Activated CD4-positive, alpha-beta T cell treated with anti-CD3 and anti-CD28 coated beads, Interleukin-2, amount 10 ng/mL, durations not matched to agents 24 days and 14 days (primary cell): ENCODE measurements around the gene ABR. TPM values are rescaled to one million over a fixed set of nuclear protein-coding genes. Genes with fewer than 3 reads are reported as not detected.
"Not testable (repeated sequence)": the region's sequence is repeated elsewhere in the genome, so short reads cannot be mapped to it uniquely, and the experiment has no call there.

ENCODE experiments used
- DNase-seq: peaks from one replicate; pipeline ENCODE4 v3.0.0; 2022
- H3K27ac Mint-ChIP-seq: one replicate; pipeline ENCODE4 v1.8.0; 2022; ENCODE audit warnings: mild to moderate bottlenecking, mixed read lengths
- H3K27me3 Mint-ChIP-seq: one replicate; pipeline ENCODE4 v1.8.0; 2022; ENCODE audit warnings: mixed read lengths
- H3K36me3 Mint-ChIP-seq: one replicate; pipeline ENCODE4 v1.8.0; 2022; ENCODE audit warnings: low read depth, mild to moderate bottlenecking, mixed read lengths
- H3K4me1 Mint-ChIP-seq: one replicate; pipeline ENCODE4 v1.8.0; 2021; ENCODE audit warnings: mixed read lengths
- H3K4me3 Mint-ChIP-seq: one replicate; pipeline ENCODE4 v1.8.0; 2022; ENCODE audit warnings: mild to moderate bottlenecking, moderate library complexity, mixed read lengths
- H3K9me3 Mint-ChIP-seq: one replicate; pipeline ENCODE4 v1.8.0; 2021; ENCODE audit warnings: mixed read lengths
- intact Hi-C: fragments of 100-400 bp; cut with micrococcal nuclease; formaldehyde crosslinking; loops from one replicate; pipeline ENCODE4 v1.15.1; 2023
- total RNA-seq: library from RNA; stranded (reverse); gene quantifications from 2 replicates; pipeline ENCODE4 v1.2.3, GENCODE V29; 2022

Gene ABR
- total RNA-seq, 1 donor from 2014 or later = 58.9 TPM

GRCh38 chr17:1071103-1071825, 108.5 kb downstream of the ABR start:
- Mint-ChIP-seq H3K27me3 (no peaks in the 10 kb centered on the region), H3K4me3 (no peak overlapping the region), H3K27ac (no peak overlapping the region), H3K36me3 (peaks cover 38% of the 10 kb centered on the region), H3K4me1 (no peaks in the 10 kb centered on the region), H3K9me3 (peaks cover 10% of the 10 kb centered on the region)
- intact Hi-C loops = no loop called here
- no peak for DNase-seq

GRCh38 chr17:1070411-1070810, 109.4 kb downstream of the ABR start:
- Mint-ChIP-seq H3K4me3 (no peak overlapping the region), H3K27ac (no peak overlapping the region), H3K36me3 (peaks cover 47% of the 10 kb centered on the region), H3K4me1 (no peaks in the 10 kb centered on the region), H3K9me3 (peaks cover 13% of the 10 kb centered on the region), H3K27me3 (no peaks in the 10 kb centered on the region)
- DNase-seq = no peak
- intact Hi-C loops = no loop called here

- Mint-ChIP-seq H3K27me3 (no peaks in the 10 kb centered on the region), H3K4me1 (no peaks in the 10 kb centered on the region), H3K9me3 (peaks cover 13% of the 10 kb centered on the region), H3K36me3 (peaks cover 48% of the 10 kb centered on the region), H3K27ac (no peak overlapping the region), H3K4me3 (no peak overlapping the region)
- intact Hi-C loops = no loop called here
- no peak for DNase-seq
These were observed 109.9 kb downstream of the ABR start for GRCh38 chr17:1069847-1070246.

- no peak for DNase-seq
- H3K27ac Mint-ChIP-seq = no peak overlapping the region
- H3K27me3 Mint-ChIP-seq = no peaks in the 10 kb centered on the region
- peaks cover 13% of the 10 kb centered on the region for H3K9me3 Mint-ChIP-seq
- no peak overlapping the region for H3K4me3 Mint-ChIP-seq
- H3K36me3 Mint-ChIP-seq = peaks cover 50% of the 10 kb centered on the region
- no peaks in the 10 kb centered on the region for H3K4me1 Mint-ChIP-seq
- intact Hi-C loops = no loop called here
These were observed 111.4 kb downstream of the ABR start for GRCh38 chr17:1068356-1068755.

- no peak overlapping the region for H3K27ac Mint-ChIP-seq
- no peak overlapping the region for H3K4me3 Mint-ChIP-seq
- intact Hi-C loops = no loop called here
These were observed 112.4 kb downstream of the ABR start for GRCh38 chr17:1067282-1067956.

GRCh38 chr17:1065416-1065815, 114.4 kb downstream of the ABR start:
- H3K27me3 Mint-ChIP-seq, H3K27ac Mint-ChIP-seq, intact Hi-C loops, H3K4me3 Mint-ChIP-seq, DNase-seq, H3K4me1 Mint-ChIP-seq: not testable (repeated sequence)
- Mint-ChIP-seq H3K36me3 (peaks cover 51% of the 10 kb centered on the region), H3K9me3 (peaks cover 13% of the 10 kb centered on the region)

More at GRCh38 chr17:1067282-1067956, 112.4 kb downstream of the ABR start:
- Mint-ChIP-seq H3K4me1 (no peaks in the 10 kb centered on the region), H3K36me3 (peaks cover 53% of the 10 kb centered on the region), H3K9me3 (peaks cover 13% of the 10 kb centered on the region), H3K27me3 (no peaks in the 10 kb centered on the region)
- no peak for DNase-seq

GRCh38 chr17:1060991-1061390, 118.8 kb downstream of the ABR start:
- H3K4me3 Mint-ChIP-seq = no peak overlapping the region
- no peaks in the 10 kb centered on the region for H3K4me1 Mint-ChIP-seq
- peak; percentile 66 for DNase-seq
- intact Hi-C loops = no loop called here
- H3K27me3 Mint-ChIP-seq = no peaks in the 10 kb centered on the region
- no peaks in the 10 kb centered on the region for H3K9me3 Mint-ChIP-seq
- H3K27ac Mint-ChIP-seq = no peak overlapping the region
- peaks cover 40% of the 10 kb centered on the region for H3K36me3 Mint-ChIP-seq

- Mint-ChIP-seq H3K4me3 (no peak overlapping the region), H3K9me3 (no peaks in the 10 kb centered on the region), H3K27ac (peak overlapping the region; percentile 53), H3K36me3 (peaks cover 34% of the 10 kb centered on the region), H3K4me1 (no peaks in the 10 kb centered on the region), H3K27me3 (no peaks in the 10 kb centered on the region)
- intact Hi-C loops = loop anchor here (10.0 kb wide), 1 partner anchor 126 kb away; no protein-coding TSS in a partner anchor
- DNase-seq = no peak
These were observed 120.5 kb downstream of the ABR start for GRCh38 chr17:1059131-1059795.

GRCh38 chr17:1058423-1059130, 121.2 kb downstream of the ABR start:
- Mint-ChIP-seq H3K27me3 (no peaks in the 10 kb centered on the region), H3K4me3 (no peak overlapping the region), H3K36me3 (peaks cover 37% of the 10 kb centered on the region), H3K27ac (peak overlapping the region; percentile 53), H3K4me1 (no peaks in the 10 kb centered on the region), H3K9me3 (no peaks in the 10 kb centered on the region)
- peak; percentile 86 for DNase-seq
- intact Hi-C loops = loop anchor here (10.0 kb wide), 1 partner anchor 126 kb away; no protein-coding TSS in a partner anchor

- Mint-ChIP-seq H3K36me3 (peaks cover 32% of the 10 kb centered on the region), H3K27ac (no peak overlapping the region), H3K9me3 (no peaks in the 10 kb centered on the region), H3K4me3 (no peak overlapping the region), H3K27me3 (no peaks in the 10 kb centered on the region), H3K4me1 (no peaks in the 10 kb centered on the region)
- DNase-seq = no peak
- intact Hi-C loops = loop anchor here (10.0 kb wide), 1 partner anchor 128 kb away; no protein-coding TSS in a partner anchor
These were observed 123.0 kb downstream of the ABR start for GRCh38 chr17:1056761-1057160.

GRCh38 chr17:1055751-1056645, 123.8 kb downstream of the ABR start:
- Mint-ChIP-seq H3K27ac (no peak overlapping the region), H3K4me1 (no peaks in the 10 kb centered on the region), H3K27me3 (no peaks in the 10 kb centered on the region), H3K4me3 (no peak overlapping the region), H3K36me3 (peaks cover 32% of the 10 kb centered on the region), H3K9me3 (no peaks in the 10 kb centered on the region)
- intact Hi-C loops = loop anchor here (10.0 kb wide), 1 partner anchor 129 kb away; no protein-coding TSS in a partner anchor
- DNase-seq = peak; percentile 81

GRCh38 chr17:1055231-1055630, 124.5 kb downstream of the ABR start:
- no peak for DNase-seq
- intact Hi-C loops = loop anchor here (10.0 kb wide), 1 partner anchor 130 kb away; no protein-coding TSS in a partner anchor
- no peak overlapping the region for H3K4me3 Mint-ChIP-seq
- no peaks in the 10 kb centered on the region for H3K9me3 Mint-ChIP-seq
- H3K4me1 Mint-ChIP-seq = no peaks in the 10 kb centered on the region
- no peaks in the 10 kb centered on the region for H3K27me3 Mint-ChIP-seq
- no peak overlapping the region for H3K27ac Mint-ChIP-seq
- H3K36me3 Mint-ChIP-seq = peaks cover 31% of the 10 kb centered on the region

- intact Hi-C loops = loop anchor here (10.0 kb wide), 1 partner anchor 130 kb away; no protein-coding TSS in a partner anchor
- Mint-ChIP-seq H3K27ac (no peak overlapping the region), H3K27me3 (no peaks in the 10 kb centered on the region), H3K4me1 (no peaks in the 10 kb centered on the region), H3K36me3 (peaks cover 30% of the 10 kb centered on the region), H3K9me3 (no peaks in the 10 kb centered on the region), H3K4me3 (no peak overlapping the region)
- no peak for DNase-seq
These were observed 125.1 kb downstream of the ABR start for GRCh38 chr17:1054656-1055055.
